Hepatocyte (in vitro differentiated cells): ENCODE measurements around the gene ZNF195.
"Not testable (repeated sequence)": the region's sequence is repeated elsewhere in the genome, so short reads cannot be mapped to it uniquely, and the experiment has no call there.

Source experiments
- CTCF ChIP-seq: fragments of 200-600 bp; sonication (generic); IDR thresholded peaks from 2 replicates; pipeline ENCODE4 v1.5.1; 2016; ENCODE audit warnings: antibody characterized with exemption, mild to moderate bottlenecking; ENCODE audit not compliant: poor library complexity
- EZH2 ChIP-seq: fragments of 200-600 bp; sonication (generic); IDR thresholded peaks from 2 replicates; pipeline ENCODE4 v1.6.1; 2016; ENCODE audit warnings: antibody characterized with exemption, mild to moderate bottlenecking, borderline replicate concordance
- EZH2phosphoT487 ChIP-seq: fragments of 200-600 bp; sonication (generic); IDR thresholded peaks from one replicate; pipeline ENCODE4 v1.6.1; 2018; ENCODE audit warnings: antibody characterized with exemption, mild to moderate bottlenecking, low read depth, moderate library complexity; ENCODE audit not compliant: unreplicated experiment, severe bottlenecking

GRCh38 chr11:3333157-3333556, 45.8 kb downstream of the ZNF195 start:
- not testable (repeated sequence) for TF ChIP-seq CTCF, EZH2phosphoT487, EZH2
